Neural cell (in vitro differentiated cells): ENCODE measurements around the gene PEX3.

ENCODE experiments used
- EP300 ChIP-seq: fragments of 450-650 bp; conservative IDR thresholded peaks from 2 replicates; pipeline ENCODE4 v1.6.1; 2014; ENCODE audit warnings: antibody characterized with exemption, mild to moderate bottlenecking, moderate library complexity; ENCODE audit not compliant: poor library complexity, severe bottlenecking
- EZH2 ChIP-seq: fragments of 200-600, 300-800 bp; shearing (Covaris generic), sonication (generic); IDR thresholded peaks from 2 replicates; pipeline ENCODE4 v1.6.1; 2014; ENCODE audit warnings: antibody characterized with exemption, low read length, borderline replicate concordance, mild to moderate bottlenecking; ENCODE audit not compliant: insufficient read depth, poor library complexity, severe bottlenecking
- MXI1 ChIP-seq: fragments of 450-650 bp; conservative IDR thresholded peaks from 2 replicates; pipeline ENCODE4 v1.6.1; 2014; ENCODE audit warnings: antibody characterized with exemption, mild to moderate bottlenecking; ENCODE audit not compliant: poor library complexity, severe bottlenecking
- POLR2AphosphoS5 ChIP-seq: IDR thresholded peaks from 2 replicates; pipeline ENCODE4 v1.6.1; 2012
- TF ChIP-seq, protein P1 (sequence below): fragments of 450-650 bp; IDR thresholded peaks from 2 replicates; pipeline ENCODE4 v1.5.1; 2014; ENCODE audit warnings: antibody characterized with exemption, mild to moderate bottlenecking, moderate library complexity; ENCODE audit not compliant: poor library complexity, severe bottlenecking

DNA sequence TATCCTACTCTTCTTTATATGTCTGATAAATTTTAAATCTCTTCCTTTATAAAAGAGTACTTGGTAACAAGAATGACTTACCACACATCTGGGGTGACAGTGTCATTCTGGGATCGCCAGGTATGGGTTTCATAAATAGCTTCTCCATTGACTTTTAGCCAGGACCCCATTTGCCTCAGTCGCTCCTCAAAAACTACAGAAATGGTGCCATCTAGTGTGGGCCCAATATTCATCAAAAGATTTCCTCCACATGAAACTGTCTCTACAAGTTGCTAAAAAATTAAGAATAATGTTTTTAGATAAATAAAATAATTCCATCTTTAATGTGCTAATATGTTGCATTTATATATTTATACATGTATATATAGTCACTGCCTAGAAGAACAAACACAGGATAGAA is 51.2 kb downstream of the PEX3 start:
- no peak for TF ChIP-seq POLR2AphosphoS5
- TF ChIP-seq, protein P1, sequence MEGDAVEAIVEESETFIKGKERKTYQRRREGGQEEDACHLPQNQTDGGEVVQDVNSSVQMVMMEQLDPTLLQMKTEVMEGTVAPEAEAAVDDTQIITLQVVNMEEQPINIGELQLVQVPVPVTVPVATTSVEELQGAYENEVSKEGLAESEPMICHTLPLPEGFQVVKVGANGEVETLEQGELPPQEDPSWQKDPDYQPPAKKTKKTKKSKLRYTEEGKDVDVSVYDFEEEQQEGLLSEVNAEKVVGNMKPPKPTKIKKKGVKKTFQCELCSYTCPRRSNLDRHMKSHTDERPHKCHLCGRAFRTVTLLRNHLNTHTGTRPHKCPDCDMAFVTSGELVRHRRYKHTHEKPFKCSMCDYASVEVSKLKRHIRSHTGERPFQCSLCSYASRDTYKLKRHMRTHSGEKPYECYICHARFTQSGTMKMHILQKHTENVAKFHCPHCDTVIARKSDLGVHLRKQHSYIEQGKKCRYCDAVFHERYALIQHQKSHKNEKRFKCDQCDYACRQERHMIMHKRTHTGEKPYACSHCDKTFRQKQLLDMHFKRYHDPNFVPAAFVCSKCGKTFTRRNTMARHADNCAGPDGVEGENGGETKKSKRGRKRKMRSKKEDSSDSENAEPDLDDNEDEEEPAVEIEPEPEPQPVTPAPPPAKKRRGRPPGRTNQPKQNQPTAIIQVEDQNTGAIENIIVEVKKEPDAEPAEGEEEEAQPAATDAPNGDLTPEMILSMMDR, result no peak
- TF ChIP-seq MXI1, result no peak
- no peak for TF ChIP-seq EZH2
- no peak for TF ChIP-seq EP300
